Mesenchymal stem cell (in vitro differentiated cells and primary cell): Measurements from ENCODE around the gene MGME1.

Source experiments
- DNase-seq: peaks from one replicate; pipeline ENCODE4 v3.0.0-alpha.2; 2013
- H2AFZ ChIP-seq: one replicate; pipeline ENCODE4 v1.6.1; 2013; ENCODE audit warnings: low read depth, mild to moderate bottlenecking, control low read depth, inconsistent platforms, low read length, moderate library complexity
- H2AK5ac ChIP-seq: 2 replicates; pipeline ENCODE4 v1.6.1; 2013; ENCODE audit warnings: low read length, moderate library complexity, mild to moderate bottlenecking, inconsistent platforms; ENCODE audit not compliant: severe bottlenecking
- H2BK120ac ChIP-seq: one replicate; pipeline ENCODE4 v1.6.1; 2013; ENCODE audit warnings: low read depth, mild to moderate bottlenecking, inconsistent platforms, low read length, moderate library complexity
- H2BK12ac ChIP-seq, 2 experiments: one replicate each; pipeline ENCODE4 v1.6.1; 2013; ENCODE audit warnings: inconsistent platforms in 2 of 2, low read length in 2 of 2, mild to moderate bottlenecking in 2 of 2, moderate library complexity in 2 of 2, control low read depth in 1 of 2
- H2BK15ac ChIP-seq: one replicate; pipeline ENCODE4 v1.6.1; 2013; ENCODE audit warnings: mild to moderate bottlenecking, low read depth, inconsistent platforms; ENCODE audit not compliant: poor library complexity, severe bottlenecking
- H2BK5ac ChIP-seq: 2 replicates; pipeline ENCODE4 v1.6.1; 2013; ENCODE audit warnings: low read depth, mild to moderate bottlenecking, low read length, control low read depth, inconsistent platforms; ENCODE audit not compliant: poor library complexity, severe bottlenecking
- H3K14ac ChIP-seq, 2 experiments: one replicate each; pipeline ENCODE4 v1.6.1; 2013; ENCODE audit warnings: inconsistent platforms in 2 of 2, low read length in 2 of 2, control low read depth in 1 of 2, mild to moderate bottlenecking in 1 of 2, moderate library complexity in 1 of 2
- H3K18ac ChIP-seq, 2 experiments: one replicate each; pipeline ENCODE4 v1.6.1; 2013; ENCODE audit warnings: inconsistent platforms in 2 of 2, low read length in 2 of 2, control low read depth in 1 of 2, low read depth in 1 of 2, mild to moderate bottlenecking in 1 of 2
- H3K23ac ChIP-seq, 2 experiments: one replicate each; pipeline ENCODE4 v1.6.1; 2013; ENCODE audit warnings: inconsistent platforms in 2 of 2, low read length in 2 of 2, mild to moderate bottlenecking in 2 of 2, moderate library complexity in 2 of 2, control low read depth in 1 of 2
- H3K27ac ChIP-seq: 2 replicates; pipeline ENCODE4 v1.5.1; 2013; ENCODE audit warnings: mild to moderate bottlenecking, moderate library complexity, low read length, control low read depth, inconsistent platforms; ENCODE audit not compliant: poor library complexity, severe bottlenecking
- H3K27me3 ChIP-seq, 2 experiments: 2 replicates each; pipeline versions ENCODE4 v1.6.1 to v1.7.0; 2013; ENCODE audit warnings: low read length in 2 of 2, mild to moderate bottlenecking in 2 of 2, moderate library complexity in 2 of 2, control low read depth in 1 of 2, inconsistent platforms in 1 of 2; ENCODE audit not compliant: control insufficient read depth in 1 of 2, insufficient read depth in 1 of 2
- H3K36me3 ChIP-seq, 2 experiments: 2 replicates each; pipeline versions ENCODE4 v1.6.1 to v1.7.0; 2013; ENCODE audit warnings: low read length in 2 of 2, control low read depth in 1 of 2, inconsistent platforms in 1 of 2, low read depth in 1 of 2, mild to moderate bottlenecking in 1 of 2; ENCODE audit not compliant: insufficient read depth in 2 of 2, control insufficient read depth in 1 of 2
- H3K4ac ChIP-seq, 2 experiments: one replicate each; pipeline ENCODE4 v1.6.1; 2013; ENCODE audit warnings: inconsistent platforms in 2 of 2, low read length in 2 of 2, mild to moderate bottlenecking in 2 of 2, moderate library complexity in 2 of 2, control low read depth in 1 of 2, low read depth in 1 of 2
- H3K4me1 ChIP-seq: 2 replicates; pipeline ENCODE4 v1.6.1; 2013; ENCODE audit warnings: low read depth, low read length, control low read depth; ENCODE audit not compliant: control insufficient read depth, insufficient read depth
- H3K4me2 ChIP-seq: 2 replicates; pipeline ENCODE4 v1.6.1; 2013; ENCODE audit warnings: low read length, mild to moderate bottlenecking, inconsistent platforms; ENCODE audit not compliant: poor library complexity, severe bottlenecking
- H3K4me3 ChIP-seq, 2 experiments: 2 replicates each; pipeline versions ENCODE4 v1.5.1 to v1.7.0; 2013; ENCODE audit warnings: low read length in 2 of 2, mild to moderate bottlenecking in 2 of 2, control low read depth in 1 of 2, low read depth in 1 of 2; ENCODE audit not compliant: insufficient read depth in 1 of 2
- H3K79me1 ChIP-seq: replicated peaks from 2 replicates; pipeline ENCODE4 v1.6.1; 2013; ENCODE audit warnings: mild to moderate bottlenecking, control low read depth, low read length, inconsistent platforms; ENCODE audit not compliant: poor library complexity, severe bottlenecking
- H3K9ac ChIP-seq: 2 replicates; pipeline ENCODE4 v1.7.0; 2013; ENCODE audit warnings: mild to moderate bottlenecking, low read length, moderate library complexity
- H3K9me3 ChIP-seq: 2 replicates; pipeline ENCODE4 v1.7.0; 2013; ENCODE audit warnings: mild to moderate bottlenecking, low read length; ENCODE audit not compliant: control insufficient read depth
- H4K8ac ChIP-seq: one replicate; pipeline ENCODE4 v1.6.1; 2013; ENCODE audit warnings: inconsistent platforms, mild to moderate bottlenecking, low read length, moderate library complexity
- H4K91ac ChIP-seq: one replicate; pipeline ENCODE4 v1.6.1; 2013; ENCODE audit warnings: mild to moderate bottlenecking, low read length, inconsistent platforms
- WGBS: methylation state at CpG from one replicate; pipeline ENCODE4 v1.1.7; 2013; ENCODE audit warnings: mixed read lengths; 5-methylcytosine and 5-hydroxymethylcytosine counted together

Gene MGME1

DNA sequence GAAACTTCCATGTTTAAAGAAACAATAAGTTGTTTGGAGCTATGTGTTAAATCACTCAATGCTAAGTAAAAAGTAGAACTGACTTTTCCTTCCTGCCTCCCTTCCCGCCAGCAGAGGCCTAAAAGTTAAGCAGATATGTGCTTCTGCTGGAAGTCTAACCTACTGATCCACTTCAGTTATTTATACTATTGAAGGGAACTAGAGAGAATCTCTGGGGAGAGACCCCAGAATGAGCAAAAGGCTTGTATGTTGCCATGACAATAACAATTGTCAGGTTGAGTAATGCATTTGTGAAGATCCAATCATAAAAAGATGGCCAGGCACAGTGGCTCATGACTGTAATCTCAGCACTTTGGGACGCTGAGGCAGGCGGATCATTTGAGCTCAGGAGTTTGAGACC lies 24.7 kb downstream of the MGME1 start:
- WGBS = 80% methylated on average over 2 of the region's 3 CpGs
- Histone ChIP-seq H3K9ac (no peak overlapping the region), H3K27ac (no peak overlapping the region), H3K18ac (no peak overlapping the region), H3K4me3 (no peak overlapping the region), H2BK15ac (no peak overlapping the region), H3K4me1 (peaks cover 5% of the 10 kb centered on the region), H2AK5ac (no peak overlapping the region), H3K79me1 (peaks cover 8% of the 10 kb centered on the region), H4K91ac (no peak overlapping the region), H3K9me3 (no peaks in the 10 kb centered on the region), H4K8ac (no peak overlapping the region), H3K36me3 (peaks cover 9 to 17% of the 10 kb centered on the region in 2 experiments), H2AFZ (no peak overlapping the region), H2BK5ac (no peak overlapping the region), H2BK120ac (no peak overlapping the region), H2BK12ac (no peak overlapping the region), H3K4me2 (no peak overlapping the region), H3K14ac (no peak overlapping the region), H3K4ac (no peak overlapping the region), H3K23ac (no peak overlapping the region), H3K27me3 (peaks cover 0 to 9% of the 10 kb centered on the region in 2 experiments)
- no peak for DNase-seq

DNA sequence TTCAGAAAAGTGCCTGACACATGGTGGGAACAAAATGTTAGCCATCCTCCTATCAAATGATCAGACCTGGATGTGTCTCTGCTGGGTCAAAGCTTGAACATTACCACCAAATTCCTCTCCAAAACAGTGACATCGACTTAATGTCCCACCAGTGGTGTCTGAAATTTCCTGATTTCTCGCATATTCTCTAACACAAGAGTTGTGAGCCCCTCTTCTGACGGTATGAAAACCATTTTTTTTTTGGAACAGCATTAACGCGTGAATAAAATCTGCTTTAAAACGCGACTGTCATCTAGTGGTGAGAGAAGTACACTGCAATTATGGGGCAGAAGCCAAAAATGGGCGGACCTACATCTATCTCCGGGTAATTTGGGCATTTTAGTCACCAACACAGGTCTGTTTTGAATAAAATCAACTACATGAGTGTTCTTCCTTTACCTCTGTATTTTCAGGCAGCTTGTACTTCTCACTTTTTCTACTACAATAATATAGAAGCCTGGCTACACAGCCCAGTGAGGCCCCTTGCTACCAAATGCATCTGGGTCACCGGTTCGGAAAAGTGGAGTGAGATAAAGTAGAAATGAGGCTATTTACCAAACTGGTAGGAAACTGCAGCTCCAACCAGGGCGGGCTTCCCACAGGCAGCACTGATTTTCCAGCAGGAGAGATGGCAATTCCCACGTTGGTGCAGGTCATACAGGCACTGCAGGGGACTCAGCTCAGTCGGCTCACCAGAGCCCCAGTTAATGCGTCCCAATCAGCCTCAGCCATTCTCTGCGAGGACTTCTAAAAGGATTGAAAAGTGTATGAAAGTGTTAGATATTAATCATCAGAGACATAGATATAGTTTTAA lies 27.4 kb downstream of the MGME1 start:
- H3K4me2 ChIP-seq = peak overlapping the region; percentile 35
- H2AK5ac ChIP-seq = peak overlapping the region; percentile 35
- no peaks in the 10 kb centered on the region for H3K9me3 ChIP-seq
- no peaks in the 10 kb centered on the region for H3K79me1 ChIP-seq
- no peak overlapping the region for H2BK15ac ChIP-seq
- H2BK120ac ChIP-seq = no peak overlapping the region
- no peak overlapping the region for H3K4ac ChIP-seq
- no peak overlapping the region for H2AFZ ChIP-seq
- no peak overlapping the region for H3K14ac ChIP-seq
- no peak overlapping the region for H2BK5ac ChIP-seq
- no peak overlapping the region for H4K8ac ChIP-seq
- no peak overlapping the region for H3K23ac ChIP-seq
- H3K27ac ChIP-seq = no peak overlapping the region
- H3K18ac ChIP-seq = no peak overlapping the region
- H3K27me3 ChIP-seq = peaks cover 4 to 21% of the 10 kb centered on the region in 2 experiments
- peaks cover 5% of the 10 kb centered on the region for H3K4me1 ChIP-seq
- H2BK12ac ChIP-seq = no peak overlapping the region
- H3K36me3 ChIP-seq = no peaks in the 10 kb centered on the region
- peak overlapping the region; percentile 39 for H3K9ac ChIP-seq
- 24% methylated on average over 14 of the region's 16 CpGs for WGBS
- peak; percentile 61 for DNase-seq
- peak overlapping the region in 1 of 2 experiments; percentile 38 for H3K4me3 ChIP-seq
- no peak overlapping the region for H4K91ac ChIP-seq

DNA sequence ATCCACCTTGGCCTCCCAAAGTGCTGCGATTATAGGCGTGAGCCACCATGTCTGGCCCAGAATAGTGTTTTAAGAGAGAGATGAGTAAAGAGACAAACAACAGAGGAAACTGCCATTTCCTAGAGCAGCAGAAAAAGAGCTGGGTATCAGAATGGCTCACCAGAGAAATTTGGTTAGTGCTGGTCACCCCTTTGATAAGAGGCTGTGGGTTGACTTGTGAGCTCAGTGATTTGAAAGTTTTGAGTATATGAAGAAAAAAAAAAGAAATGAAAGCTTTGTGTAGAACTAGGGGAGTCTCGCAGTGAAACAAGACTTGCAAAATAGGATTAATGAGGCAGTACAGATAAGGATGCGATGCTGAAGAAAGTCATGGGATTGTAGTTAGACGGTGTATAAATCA lies 29.6 kb downstream of the MGME1 start:
- H3K4me1 ChIP-seq = peaks cover 2% of the 10 kb centered on the region
- H3K23ac ChIP-seq = no peak overlapping the region
- WGBS = 96% methylated on average over 5 of the region's 5 CpGs
- peaks cover 4 to 21% of the 10 kb centered on the region in 2 experiments for H3K27me3 ChIP-seq
- no peak overlapping the region for H2AK5ac ChIP-seq
- H3K27ac ChIP-seq = no peak overlapping the region
- no peak overlapping the region for H3K14ac ChIP-seq
- H3K79me1 ChIP-seq = no peaks in the 10 kb centered on the region
- H4K8ac ChIP-seq = no peak overlapping the region
- no peak overlapping the region for H2BK120ac ChIP-seq
- H3K4me3 ChIP-seq = no peak overlapping the region
- no peak overlapping the region for H3K9ac ChIP-seq
- no peak overlapping the region for H2BK5ac ChIP-seq
- H3K4ac ChIP-seq = no peak overlapping the region
- no peak for DNase-seq
- no peak overlapping the region for H2BK12ac ChIP-seq
- no peak overlapping the region for H4K91ac ChIP-seq
- H3K36me3 ChIP-seq = no peaks in the 10 kb centered on the region
- H2BK15ac ChIP-seq = no peak overlapping the region
- H2AFZ ChIP-seq = no peak overlapping the region
- H3K4me2 ChIP-seq = no peak overlapping the region
- no peak overlapping the region for H3K18ac ChIP-seq
- no peaks in the 10 kb centered on the region for H3K9me3 ChIP-seq

DNA sequence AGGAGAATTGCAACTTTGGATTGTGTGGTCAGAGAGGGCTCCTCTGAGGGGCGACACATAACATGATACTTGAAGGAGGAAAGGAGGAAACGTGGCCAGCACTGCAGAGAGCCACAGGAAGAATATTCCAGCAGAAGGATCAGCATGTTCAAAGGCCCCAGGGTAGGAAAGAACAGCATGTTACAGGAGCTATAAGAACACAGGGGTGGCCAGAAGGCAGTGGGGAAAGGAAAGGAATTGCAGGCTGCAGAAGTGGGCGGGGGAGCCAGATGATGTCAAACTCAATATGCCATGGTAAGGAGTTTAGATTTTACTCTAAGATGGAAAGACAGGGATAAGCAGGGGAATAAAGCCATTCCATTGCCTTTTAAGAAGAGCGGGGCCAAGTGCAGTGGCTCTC lies 30.7 kb downstream of the MGME1 start:
- Histone ChIP-seq H3K27me3 (peaks cover 4 to 28% of the 10 kb centered on the region in 2 experiments), H2AK5ac (no peak overlapping the region), H3K14ac (no peak overlapping the region), H3K23ac (no peak overlapping the region), H3K18ac (no peak overlapping the region), H4K91ac (no peak overlapping the region), H2BK5ac (no peak overlapping the region), H3K27ac (no peak overlapping the region), H3K9ac (no peak overlapping the region), H3K4me3 (no peak overlapping the region), H3K4me1 (peaks cover 2% of the 10 kb centered on the region), H4K8ac (no peak overlapping the region), H3K79me1 (no peaks in the 10 kb centered on the region), H2BK15ac (no peak overlapping the region), H3K4me2 (no peak overlapping the region), H3K9me3 (no peaks in the 10 kb centered on the region), H2BK120ac (no peak overlapping the region), H3K36me3 (no peaks in the 10 kb centered on the region), H2AFZ (no peak overlapping the region), H2BK12ac (no peak overlapping the region), H3K4ac (no peak overlapping the region)
- WGBS = 79% methylated on average over 4 of the region's 4 CpGs
- no peak for DNase-seq
